Measurements from ENCODE around the gene PHAF1. TPM values are rescaled to one million over a fixed set of nuclear protein-coding genes. Genes with fewer than 3 reads are reported as not detected.

Gene PHAF1
- total RNA-seq, 2 donors from 2014 or later: 10.3 TPM

DNA sequence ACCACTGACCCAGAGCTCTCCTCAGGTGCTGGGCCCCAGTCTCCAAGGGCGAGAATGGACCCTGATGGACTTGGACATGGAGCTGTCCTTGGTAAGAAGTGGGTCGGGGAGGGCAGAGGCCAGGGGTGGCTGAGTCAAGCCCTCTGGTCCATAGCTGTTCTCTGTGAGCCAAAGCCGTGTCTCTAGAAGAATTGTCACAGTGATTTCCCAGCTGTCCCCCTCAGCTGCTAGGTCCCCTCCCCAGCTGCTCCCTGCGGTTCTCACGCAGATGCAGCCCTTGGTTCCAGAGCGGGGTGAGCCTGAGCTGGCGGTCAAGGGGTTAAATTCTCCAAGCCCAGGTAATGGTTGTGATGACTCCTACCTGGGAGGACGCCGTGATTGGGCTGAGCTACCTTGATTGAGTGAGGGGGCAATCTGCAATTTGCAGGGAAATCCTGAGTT lies 59.3 kb downstream of the PHAF1 start:
- Histone ChIP-seq H3K27ac (peak overlapping the region; percentile 90 to 93), H3K27me3 (no peaks in the 10 kb centered on the region), H3K9me3 (no peaks in the 10 kb centered on the region), H3K4me3 (no peak overlapping the region), H3K36me3 (no peaks in the 10 kb centered on the region), H3K4me1 (peaks cover 0 to 69% of the 10 kb centered on the region in 2 donors)
- TF ChIP-seq, protein P1, sequence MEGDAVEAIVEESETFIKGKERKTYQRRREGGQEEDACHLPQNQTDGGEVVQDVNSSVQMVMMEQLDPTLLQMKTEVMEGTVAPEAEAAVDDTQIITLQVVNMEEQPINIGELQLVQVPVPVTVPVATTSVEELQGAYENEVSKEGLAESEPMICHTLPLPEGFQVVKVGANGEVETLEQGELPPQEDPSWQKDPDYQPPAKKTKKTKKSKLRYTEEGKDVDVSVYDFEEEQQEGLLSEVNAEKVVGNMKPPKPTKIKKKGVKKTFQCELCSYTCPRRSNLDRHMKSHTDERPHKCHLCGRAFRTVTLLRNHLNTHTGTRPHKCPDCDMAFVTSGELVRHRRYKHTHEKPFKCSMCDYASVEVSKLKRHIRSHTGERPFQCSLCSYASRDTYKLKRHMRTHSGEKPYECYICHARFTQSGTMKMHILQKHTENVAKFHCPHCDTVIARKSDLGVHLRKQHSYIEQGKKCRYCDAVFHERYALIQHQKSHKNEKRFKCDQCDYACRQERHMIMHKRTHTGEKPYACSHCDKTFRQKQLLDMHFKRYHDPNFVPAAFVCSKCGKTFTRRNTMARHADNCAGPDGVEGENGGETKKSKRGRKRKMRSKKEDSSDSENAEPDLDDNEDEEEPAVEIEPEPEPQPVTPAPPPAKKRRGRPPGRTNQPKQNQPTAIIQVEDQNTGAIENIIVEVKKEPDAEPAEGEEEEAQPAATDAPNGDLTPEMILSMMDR (IDR thresholded peaks at IDR 0.05): no peak
- DNase-seq (ENCODE audit: low spot score): no peak

DNA sequence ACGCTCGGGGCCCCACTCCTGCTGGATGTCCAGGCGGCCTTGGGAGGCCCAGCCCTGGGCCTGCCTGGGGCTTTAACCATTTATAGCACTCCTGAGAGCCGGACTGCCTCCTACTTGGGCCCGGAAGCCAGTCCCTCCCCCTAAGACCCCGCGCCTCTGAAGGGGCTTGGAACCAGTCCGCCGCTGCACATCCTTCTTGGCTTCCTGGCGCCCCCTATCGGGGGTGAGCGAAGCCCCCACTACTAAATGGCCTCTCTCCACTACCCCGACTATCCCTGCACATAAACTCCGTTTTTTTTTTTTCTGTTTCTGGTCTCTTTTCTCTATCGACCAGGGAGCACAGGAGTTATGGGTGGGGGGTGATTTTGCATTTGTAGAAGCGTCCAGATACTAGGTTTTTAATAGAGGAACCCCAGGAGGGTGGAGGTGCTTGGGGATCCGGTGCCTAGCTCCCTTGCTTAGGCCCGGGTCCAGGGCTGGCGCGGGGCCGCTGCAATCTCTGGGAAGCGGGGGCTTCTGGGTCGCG lies 60.0 kb downstream of the PHAF1 start:
- Histone ChIP-seq H3K4me1 (peaks cover 0 to 68% of the 10 kb centered on the region in 2 donors), H3K4me3 (peak overlapping the region; percentile 45 to 59), H3K27me3 (no peaks in the 10 kb centered on the region), H3K27ac (peak overlapping the region; percentile 90 to 93), H3K9me3 (no peaks in the 10 kb centered on the region), H3K36me3 (no peaks in the 10 kb centered on the region)
- no peak for DNase-seq (ENCODE audit: low spot score)
- TF ChIP-seq, protein P1 (IDR thresholded peaks at IDR 0.05): peak; percentile 39 to 62

DNA sequence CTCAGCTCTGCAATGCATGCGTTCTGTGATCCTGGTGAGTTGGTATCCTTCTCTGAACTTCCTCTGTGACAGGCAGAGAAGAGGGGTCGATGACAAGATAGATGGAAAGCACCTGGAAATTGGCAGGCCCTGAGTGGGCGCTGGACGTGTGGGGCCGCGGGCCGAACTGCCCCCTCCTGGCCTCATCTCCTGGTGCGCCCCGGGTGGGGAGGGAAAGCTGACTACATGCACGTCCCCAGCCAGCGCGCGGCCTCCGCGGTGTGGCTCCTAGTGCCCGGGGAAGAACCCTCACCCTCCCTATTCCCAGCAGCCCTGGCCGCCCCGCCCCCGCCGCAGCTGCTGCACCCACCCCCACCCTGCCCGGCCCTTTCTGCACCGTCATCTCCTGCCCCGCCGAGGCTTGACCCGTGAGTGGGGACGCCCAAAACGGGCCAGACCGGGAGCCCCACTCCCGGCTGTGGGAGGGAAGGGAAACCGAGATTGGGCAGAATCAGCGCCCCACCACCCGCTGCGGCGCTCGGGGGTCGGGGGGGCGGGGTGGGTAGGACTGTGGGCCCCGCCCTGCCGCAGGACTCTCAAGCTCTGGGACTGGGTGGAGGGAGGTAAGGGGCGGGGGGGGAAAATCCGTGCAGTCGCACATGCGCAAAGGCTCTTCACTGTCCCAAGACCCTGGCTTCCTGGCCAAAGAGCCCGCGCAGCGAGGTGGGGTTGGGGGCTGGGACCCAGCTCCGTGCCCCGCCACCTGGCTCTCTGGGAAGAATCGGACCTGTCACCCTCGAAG lies 60.6 kb downstream of the PHAF1 start, which contains the start of gene NOL3:
NOL3 (plus strand) TSS at position 371 of the 781 bp plus-strand sequence.
- Histone ChIP-seq H3K9me3 (no peaks in the 10 kb centered on the region), H3K36me3 (no peaks in the 10 kb centered on the region), H3K27ac (peak within 1 kb of the TSS; percentile 90 to 93), H3K4me1 (peaks cover 0 to 68% of the 10 kb centered on the region in 2 donors), H3K4me3 (peak within 1 kb of the TSS; percentile 45 to 59), H3K27me3 (no peaks in the 10 kb centered on the region)
- peak; percentile 91 for DNase-seq (ENCODE audit: low spot score)
- TF ChIP-seq, protein P1 (IDR thresholded peaks at IDR 0.05): no peak

DNA sequence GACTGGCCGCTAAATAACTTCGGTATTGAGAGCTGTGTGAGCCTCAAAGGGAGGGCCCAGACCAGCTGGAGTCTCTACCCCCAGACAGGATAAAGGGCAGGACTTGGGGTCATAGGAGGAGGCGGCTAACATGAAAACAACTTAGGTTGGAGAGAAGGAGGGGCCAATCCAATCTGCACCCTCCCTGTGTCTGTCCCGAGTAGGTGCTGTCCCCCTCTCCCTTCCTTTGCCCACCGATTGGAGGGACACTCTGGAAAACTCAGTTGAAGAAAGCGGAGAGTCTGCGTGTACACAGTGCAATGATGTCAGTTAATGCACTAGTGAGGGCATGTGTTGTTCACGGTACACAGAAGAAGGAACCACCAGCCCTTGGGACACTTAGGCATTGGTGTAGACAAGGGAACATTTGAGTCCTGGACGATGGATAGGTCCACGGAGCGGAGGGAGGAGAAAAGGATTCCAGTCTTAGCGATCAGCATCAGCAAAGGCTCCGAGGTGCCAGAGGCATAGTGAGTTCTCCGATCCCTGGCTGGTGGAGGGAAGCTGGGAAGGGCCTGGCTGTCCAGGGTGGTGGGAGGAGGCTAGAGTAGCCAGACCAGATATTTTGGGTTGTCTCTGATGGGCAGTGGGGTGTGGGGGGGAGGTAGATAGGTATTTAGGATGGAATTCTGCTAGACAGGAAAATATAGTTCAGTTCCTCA lies 61.4 kb downstream of the PHAF1 start:
- peak overlapping the region; percentile 90 to 93 for H3K27ac ChIP-seq
- no peaks in the 10 kb centered on the region for H3K27me3 ChIP-seq
- H3K36me3 ChIP-seq: no peaks in the 10 kb centered on the region
- H3K4me1 ChIP-seq: peaks cover 0 to 62% of the 10 kb centered on the region in 2 donors
- peak overlapping the region; percentile 45 to 59 for H3K4me3 ChIP-seq
- no peak for DNase-seq (ENCODE audit: low spot score)
- H3K9me3 ChIP-seq: no peaks in the 10 kb centered on the region
- TF ChIP-seq, protein P1 (IDR thresholded peaks at IDR 0.05): no peak

DNA sequence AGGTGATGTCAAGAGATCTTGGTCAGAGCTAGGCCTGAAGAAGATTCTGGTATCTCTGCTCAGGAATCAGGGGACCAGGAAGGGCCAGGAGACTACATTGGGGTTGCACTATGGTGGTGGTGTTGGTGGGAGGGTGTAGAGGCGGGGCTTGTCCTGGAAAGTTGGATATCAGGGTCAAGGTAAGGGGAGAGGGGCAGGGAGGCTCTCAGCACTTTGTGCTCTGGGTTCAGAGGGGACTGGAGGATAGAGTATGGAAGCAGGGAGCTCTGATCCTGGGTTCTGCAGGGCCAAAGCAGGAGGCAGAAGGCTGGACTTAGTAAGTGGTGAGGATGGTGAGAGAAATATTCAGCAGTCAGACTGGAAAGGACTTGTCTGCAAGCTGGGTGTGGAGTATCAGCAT lies 63.6 kb downstream of the PHAF1 start:
- TF ChIP-seq, protein P1 (IDR thresholded peaks at IDR 0.05): no peak
- DNase-seq (ENCODE audit: low spot score): no peak
- Histone ChIP-seq H3K27me3 (no peaks in the 10 kb centered on the region), H3K27ac (peak overlapping the region; percentile 90 to 96), H3K36me3 (no peaks in the 10 kb centered on the region), H3K4me1 (peaks cover 0 to 70% of the 10 kb centered on the region in 2 donors), H3K4me3 (peak overlapping the region; percentile 37 to 54), H3K9me3 (no peaks in the 10 kb centered on the region)

Data from right atrium auricular region (tissue), 2 donors.